Measurements from ENCODE around the gene EDA. TPM values are rescaled to one million over a fixed set of nuclear protein-coding genes. Genes with fewer than 3 reads are reported as not detected.

Gene EDA
- total RNA-seq, 2 donors from 2014 or later = 4.0 to 4.7 TPM

DNA sequence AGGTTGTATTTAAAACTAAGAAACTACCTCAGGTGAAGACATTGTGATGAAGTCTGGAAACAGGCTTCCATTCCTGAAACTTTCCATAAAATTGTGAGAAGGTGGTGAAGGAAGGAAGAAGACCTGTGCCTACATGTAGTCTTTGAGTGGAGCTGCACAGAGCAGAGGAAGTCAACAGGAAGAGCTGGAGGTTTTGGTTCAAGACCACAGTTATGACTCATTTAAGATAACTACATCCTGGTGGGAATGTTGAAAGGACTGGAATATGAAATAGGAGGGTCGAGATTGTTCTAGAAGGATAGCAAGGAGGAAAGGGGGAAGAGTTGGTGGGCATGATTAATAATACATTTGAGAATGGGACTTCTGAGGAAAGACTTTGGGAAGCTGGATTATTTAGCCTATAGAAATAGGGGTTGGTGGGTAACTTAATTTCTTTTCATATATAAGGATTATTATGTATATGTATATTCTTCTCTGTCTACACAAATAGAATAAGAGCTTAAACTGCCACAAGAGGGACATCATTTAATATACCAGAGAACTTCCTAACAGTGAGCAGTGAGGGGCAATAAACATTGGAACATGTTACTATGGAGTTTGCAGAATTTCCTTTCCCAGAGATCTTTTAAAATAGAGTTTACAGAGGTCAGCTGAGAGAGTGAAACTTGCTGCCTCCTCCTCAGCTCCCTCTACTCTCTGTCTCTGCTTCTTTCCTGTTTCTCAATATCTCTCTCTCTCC, 410.4 kb downstream of the EDA start:
- DNase-seq = no peak
- Histone ChIP-seq H3K4me3 (no peak overlapping the region), H3K27me3 (no peaks in the 10 kb centered on the region), H3K27ac (no peak overlapping the region), H3K9me3 (no peaks in the 10 kb centered on the region), H3K36me3 (replicated peaks in 1 of 2; ENCODE audit: insufficient read depth in 1 of 2, low read depth in 2 of 2) (no peaks in the 10 kb centered on the region), H3K4me1 (no peaks in the 10 kb centered on the region)
- ATAC-seq = no peak
- intact Hi-C loops (cut with DNase I) = no loop called here
- WGBS, 2 donors = 40 to 72% methylated on average over 1 of the region's 1 CpG
- no peak for TF ChIP-seq POLR2A (IDR thresholded peaks at IDR 0.05)
- TF ChIP-seq CTCF (IDR thresholded peaks at IDR 0.05) = no peak

GRCh38 chrX:70026851-70027200, 410.9 kb downstream of the EDA start:
- 53 to 72% methylated on average over 4 of the region's 4 CpGs for WGBS, 2 donors
- H3K27ac ChIP-seq = no peak overlapping the region
- no peak for ATAC-seq
- no peaks in the 10 kb centered on the region for H3K9me3 ChIP-seq
- H3K36me3 ChIP-seq (replicated peaks in 1 of 2; ENCODE audit: insufficient read depth in 1 of 2, low read depth in 2 of 2) = no peaks in the 10 kb centered on the region
- no peak overlapping the region for H3K4me3 ChIP-seq
- H3K4me1 ChIP-seq = no peaks in the 10 kb centered on the region
- no peak for TF ChIP-seq POLR2A (IDR thresholded peaks at IDR 0.05)
- TF ChIP-seq CTCF (IDR thresholded peaks at IDR 0.05) = no peak
- intact Hi-C loops (cut with DNase I) = no loop called here
- no peaks in the 10 kb centered on the region for H3K27me3 ChIP-seq
- no peak for DNase-seq

- no peaks in the 10 kb centered on the region for H3K27me3 ChIP-seq
- no peaks in the 10 kb centered on the region for H3K9me3 ChIP-seq
- H3K4me1 ChIP-seq = no peaks in the 10 kb centered on the region
- TF ChIP-seq POLR2A (IDR thresholded peaks at IDR 0.05) = no peak
- TF ChIP-seq CTCF (IDR thresholded peaks at IDR 0.05) = no peak
- DNase-seq = no peak
- intact Hi-C loops (cut with DNase I) = no loop called here
- no peak overlapping the region for H3K4me3 ChIP-seq
- 28 to 100% methylated on average over 1 to 4 of the region's 4 CpGs for WGBS, 2 donors
- ATAC-seq = no peak
- no peak overlapping the region for H3K27ac ChIP-seq
- H3K36me3 ChIP-seq (replicated peaks in 1 of 2; ENCODE audit: insufficient read depth in 1 of 2, low read depth in 2 of 2) = no peaks in the 10 kb centered on the region
Measured at GRCh38 chrX:70029863-70030262, 413.9 kb downstream of the EDA start.

DNA sequence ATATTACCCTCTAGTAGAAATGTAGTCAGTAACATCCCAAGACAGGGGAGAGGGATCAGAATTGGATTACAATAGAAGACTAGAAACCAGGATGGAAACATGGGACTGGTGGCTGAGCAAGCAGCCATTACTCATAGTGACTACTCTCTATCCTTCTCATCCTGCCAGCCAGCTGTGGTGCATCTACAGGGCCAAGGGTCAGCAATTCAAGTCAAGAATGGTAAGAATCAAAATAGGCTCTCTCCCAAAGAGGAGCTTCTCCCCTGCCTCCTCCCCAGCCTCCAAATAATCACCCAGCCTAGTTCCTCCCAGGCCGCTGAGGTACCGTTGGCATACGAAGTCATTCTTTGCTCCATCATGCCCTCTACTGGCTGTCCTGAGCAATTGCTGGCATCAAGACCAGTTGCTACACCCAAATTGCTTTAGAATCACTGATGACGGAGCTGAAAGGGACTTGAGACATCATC, 414.4 kb downstream of the EDA start:
- WGBS, 2 donors = 9 to 22% methylated on average over 4 of the region's 4 CpGs
- Histone ChIP-seq H3K27me3 (no peaks in the 10 kb centered on the region), H3K4me1 (no peaks in the 10 kb centered on the region), H3K27ac (no peak overlapping the region), H3K4me3 (no peak overlapping the region), H3K36me3 (replicated peaks in 1 of 2; ENCODE audit: insufficient read depth in 1 of 2, low read depth in 2 of 2) (no peaks in the 10 kb centered on the region), H3K9me3 (no peaks in the 10 kb centered on the region)
- ATAC-seq (no peak), DNase-seq (peak in 3 of 4 donors; percentile 32 to 45 (median 37))
- intact Hi-C loops (cut with DNase I) = no loop called here
- TF ChIP-seq POLR2A (IDR thresholded peaks at IDR 0.05) (no peak), CTCF (IDR thresholded peaks at IDR 0.05) (peak; percentile 36 to 73 (median 60))

DNA sequence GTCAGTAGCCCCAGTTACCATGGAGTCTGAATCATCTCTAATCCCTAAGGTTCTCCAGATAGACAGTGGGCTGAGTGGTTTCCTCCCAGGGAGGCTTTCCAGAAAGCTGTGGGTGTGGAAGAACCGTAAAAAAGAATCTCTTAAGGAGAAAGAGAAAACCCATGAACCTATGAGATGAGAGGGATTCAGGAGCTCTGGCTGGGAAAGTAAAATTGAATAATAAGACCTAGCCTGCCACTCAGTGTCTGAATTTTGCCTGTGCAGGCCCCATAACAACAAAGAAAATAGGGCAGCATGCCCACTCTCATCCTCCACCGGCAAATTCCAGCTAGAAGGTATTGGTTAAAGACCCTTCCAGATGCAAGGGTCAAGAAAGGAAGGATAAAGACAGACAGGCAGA, 416.9 kb downstream of the EDA start:
- intact Hi-C loops (cut with DNase I) = no loop called here
- Histone ChIP-seq H3K27ac (no peak overlapping the region), H3K9me3 (no peaks in the 10 kb centered on the region), H3K36me3 (replicated peaks in 1 of 2; ENCODE audit: insufficient read depth in 1 of 2, low read depth in 2 of 2) (no peaks in the 10 kb centered on the region), H3K4me3 (no peak overlapping the region), H3K27me3 (no peaks in the 10 kb centered on the region), H3K4me1 (no peaks in the 10 kb centered on the region)
- DNase-seq = no peak
- WGBS, 2 donors = 68 to 74% methylated on average over 2 of the region's 2 CpGs
- TF ChIP-seq POLR2A (IDR thresholded peaks at IDR 0.05) (no peak), CTCF (IDR thresholded peaks at IDR 0.05) (no peak)
- no peak for ATAC-seq

All from body of pancreas (tissue), 4 donors.